ENCODE measurements around the gene KCNN1. TPM values are rescaled to one million over a fixed set of nuclear protein-coding genes. Genes with fewer than 3 reads are reported as not detected.

Gene KCNN1
- polyA plus RNA-seq, 1 donor from 2014 or later, result 9.9 TPM

DNA sequence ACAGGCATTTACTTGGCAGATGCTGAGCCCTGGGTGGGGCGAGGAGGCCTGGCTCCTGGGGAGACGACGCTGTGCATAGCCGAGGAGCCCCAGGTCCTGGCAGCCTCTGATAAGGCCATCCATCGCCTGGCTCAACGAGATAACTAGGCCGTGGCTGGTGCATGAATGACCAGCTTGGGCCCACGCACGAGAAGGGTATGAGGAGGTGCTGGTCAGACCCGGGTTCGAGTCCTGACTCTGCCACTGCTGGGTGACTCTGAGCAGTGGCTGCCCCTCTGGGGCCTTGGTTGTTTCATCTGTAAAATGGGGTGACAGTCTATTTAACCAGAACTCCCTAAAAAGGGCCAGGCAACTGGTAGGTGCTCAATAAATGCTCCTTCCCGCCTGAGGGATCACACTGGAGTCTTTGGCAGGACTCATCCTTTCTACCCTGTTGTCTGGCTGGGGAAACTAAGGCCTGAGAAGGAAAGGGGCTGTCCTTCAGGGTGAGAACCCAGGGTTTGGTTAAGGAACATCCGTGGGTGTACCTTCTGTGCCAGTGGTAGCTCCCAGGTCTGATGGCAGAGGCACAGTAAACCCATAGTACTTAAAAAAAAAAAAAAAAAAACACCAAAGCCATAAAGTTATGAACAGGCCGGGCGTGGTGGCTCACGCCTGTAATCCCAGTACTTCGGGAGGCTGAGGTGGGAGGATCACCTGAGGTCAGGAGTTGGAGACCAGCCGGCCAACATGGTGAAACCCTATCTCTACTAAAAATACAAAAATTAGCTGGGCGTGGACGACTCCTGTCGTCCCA lies 33.0 kb downstream of the KCNN1 start:
- Histone ChIP-seq H3K79me2 (replicated peaks; ENCODE audit: insufficient read depth, low read length) (no peaks in the 10 kb centered on the region), H3K9me2 (ENCODE audit: insufficient read depth, low read length) (no peaks in the 10 kb centered on the region), H3K27me3 (ENCODE audit: insufficient read depth, low read depth, low read length) (peaks cover 28% of the 10 kb centered on the region), H4K20me1 (ENCODE audit: insufficient read depth) (no peaks in the 10 kb centered on the region), H3K4me2 (ENCODE audit: low read length) (no peak overlapping the region), H3K9ac (ENCODE audit: low read length) (no peak overlapping the region), H3K36me3 (ENCODE audit: insufficient read depth, low read length) (no peaks in the 10 kb centered on the region), H2AFZ (ENCODE audit: low read depth, low read length) (no peak overlapping the region), H3K27ac (ENCODE audit: low read length) (no peak overlapping the region), H3F3A (ENCODE audit: insufficient read depth, low read length, poor library complexity, severe bottlenecking) (no peaks in the 10 kb centered on the region), H3K9me3 (ENCODE audit: low read length) (no peaks in the 10 kb centered on the region), H3K4me3 (ENCODE audit: low read length) (no peak overlapping the region)
- TF ChIP-seq EP300 (conservative IDR thresholded peaks at IDR 0.05; ENCODE audit: poor library complexity, severe bottlenecking) (no peak), EZH2 (IDR thresholded peaks at IDR 0.05; ENCODE audit: borderline replicate concordance, insufficient read depth, low read length, poor library complexity, severe bottlenecking) (no peak)

DNA sequence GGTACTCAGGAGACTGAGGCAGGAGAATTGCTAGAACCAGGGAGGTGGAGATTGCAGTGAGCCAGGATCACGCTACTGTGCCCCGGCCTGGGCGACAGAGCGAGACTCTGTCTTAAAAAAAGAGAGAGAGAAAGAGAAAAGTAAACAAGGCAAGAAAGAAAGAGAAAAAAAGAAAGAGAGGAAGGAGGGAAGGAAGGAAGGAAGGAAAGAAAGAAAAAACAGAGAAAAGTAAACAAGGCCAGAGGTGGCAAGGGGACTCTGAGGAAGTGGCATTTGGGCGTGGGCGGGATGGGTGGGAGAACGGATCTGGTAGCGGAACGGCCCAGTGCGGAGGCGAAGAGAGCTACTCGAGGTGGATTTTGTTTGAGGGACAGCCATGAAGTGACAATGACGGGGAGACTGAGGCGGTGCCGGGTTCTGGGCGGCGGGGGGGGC lies 33.6 kb downstream of the KCNN1 start:
- H3K36me3 ChIP-seq (ENCODE audit: insufficient read depth, low read length), result no peaks in the 10 kb centered on the region
- no peak overlapping the region for H3K27ac ChIP-seq (ENCODE audit: low read length)
- H3F3A ChIP-seq (ENCODE audit: insufficient read depth, low read length, poor library complexity, severe bottlenecking), result no peaks in the 10 kb centered on the region
- H3K79me2 ChIP-seq (replicated peaks; ENCODE audit: insufficient read depth, low read length), result no peaks in the 10 kb centered on the region
- TF ChIP-seq, protein P1, sequence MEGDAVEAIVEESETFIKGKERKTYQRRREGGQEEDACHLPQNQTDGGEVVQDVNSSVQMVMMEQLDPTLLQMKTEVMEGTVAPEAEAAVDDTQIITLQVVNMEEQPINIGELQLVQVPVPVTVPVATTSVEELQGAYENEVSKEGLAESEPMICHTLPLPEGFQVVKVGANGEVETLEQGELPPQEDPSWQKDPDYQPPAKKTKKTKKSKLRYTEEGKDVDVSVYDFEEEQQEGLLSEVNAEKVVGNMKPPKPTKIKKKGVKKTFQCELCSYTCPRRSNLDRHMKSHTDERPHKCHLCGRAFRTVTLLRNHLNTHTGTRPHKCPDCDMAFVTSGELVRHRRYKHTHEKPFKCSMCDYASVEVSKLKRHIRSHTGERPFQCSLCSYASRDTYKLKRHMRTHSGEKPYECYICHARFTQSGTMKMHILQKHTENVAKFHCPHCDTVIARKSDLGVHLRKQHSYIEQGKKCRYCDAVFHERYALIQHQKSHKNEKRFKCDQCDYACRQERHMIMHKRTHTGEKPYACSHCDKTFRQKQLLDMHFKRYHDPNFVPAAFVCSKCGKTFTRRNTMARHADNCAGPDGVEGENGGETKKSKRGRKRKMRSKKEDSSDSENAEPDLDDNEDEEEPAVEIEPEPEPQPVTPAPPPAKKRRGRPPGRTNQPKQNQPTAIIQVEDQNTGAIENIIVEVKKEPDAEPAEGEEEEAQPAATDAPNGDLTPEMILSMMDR (IDR thresholded peaks at IDR 0.05; ENCODE audit: poor library complexity, severe bottlenecking), result no peak
- TF ChIP-seq MXI1 (conservative IDR thresholded peaks at IDR 0.05; ENCODE audit: poor library complexity, severe bottlenecking), result no peak
- TF ChIP-seq, protein P2, sequence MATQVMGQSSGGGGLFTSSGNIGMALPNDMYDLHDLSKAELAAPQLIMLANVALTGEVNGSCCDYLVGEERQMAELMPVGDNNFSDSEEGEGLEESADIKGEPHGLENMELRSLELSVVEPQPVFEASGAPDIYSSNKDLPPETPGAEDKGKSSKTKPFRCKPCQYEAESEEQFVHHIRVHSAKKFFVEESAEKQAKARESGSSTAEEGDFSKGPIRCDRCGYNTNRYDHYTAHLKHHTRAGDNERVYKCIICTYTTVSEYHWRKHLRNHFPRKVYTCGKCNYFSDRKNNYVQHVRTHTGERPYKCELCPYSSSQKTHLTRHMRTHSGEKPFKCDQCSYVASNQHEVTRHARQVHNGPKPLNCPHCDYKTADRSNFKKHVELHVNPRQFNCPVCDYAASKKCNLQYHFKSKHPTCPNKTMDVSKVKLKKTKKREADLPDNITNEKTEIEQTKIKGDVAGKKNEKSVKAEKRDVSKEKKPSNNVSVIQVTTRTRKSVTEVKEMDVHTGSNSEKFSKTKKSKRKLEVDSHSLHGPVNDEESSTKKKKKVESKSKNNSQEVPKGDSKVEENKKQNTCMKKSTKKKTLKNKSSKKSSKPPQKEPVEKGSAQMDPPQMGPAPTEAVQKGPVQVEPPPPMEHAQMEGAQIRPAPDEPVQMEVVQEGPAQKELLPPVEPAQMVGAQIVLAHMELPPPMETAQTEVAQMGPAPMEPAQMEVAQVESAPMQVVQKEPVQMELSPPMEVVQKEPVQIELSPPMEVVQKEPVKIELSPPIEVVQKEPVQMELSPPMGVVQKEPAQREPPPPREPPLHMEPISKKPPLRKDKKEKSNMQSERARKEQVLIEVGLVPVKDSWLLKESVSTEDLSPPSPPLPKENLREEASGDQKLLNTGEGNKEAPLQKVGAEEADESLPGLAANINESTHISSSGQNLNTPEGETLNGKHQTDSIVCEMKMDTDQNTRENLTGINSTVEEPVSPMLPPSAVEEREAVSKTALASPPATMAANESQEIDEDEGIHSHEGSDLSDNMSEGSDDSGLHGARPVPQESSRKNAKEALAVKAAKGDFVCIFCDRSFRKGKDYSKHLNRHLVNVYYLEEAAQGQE (IDR thresholded peaks at IDR 0.05; ENCODE audit: borderline replicate concordance), result no peak
- no peak for TF ChIP-seq POLR2AphosphoS5 (IDR thresholded peaks at IDR 0.05)
- TF ChIP-seq SMC3 (conservative IDR thresholded peaks at IDR 0.05; ENCODE audit: poor library complexity), result no peak
- TF ChIP-seq EZH2 (IDR thresholded peaks at IDR 0.05; ENCODE audit: borderline replicate concordance, insufficient read depth, low read length, poor library complexity, severe bottlenecking), result no peak
- TF ChIP-seq TAF1 (IDR thresholded peaks at IDR 0.05; ENCODE audit: low read depth), result no peak
- TF ChIP-seq EP300 (conservative IDR thresholded peaks at IDR 0.05; ENCODE audit: poor library complexity, severe bottlenecking), result no peak
- no peak for TF ChIP-seq RAD21 (conservative IDR thresholded peaks at IDR 0.05)
- no peak overlapping the region for H3K9ac ChIP-seq (ENCODE audit: low read length)
- no peak overlapping the region for H3K4me2 ChIP-seq (ENCODE audit: low read length)
- H3K9me3 ChIP-seq (ENCODE audit: low read length), result no peaks in the 10 kb centered on the region
- H3K27me3 ChIP-seq (ENCODE audit: insufficient read depth, low read depth, low read length), result peaks cover 28% of the 10 kb centered on the region
- H3K9me2 ChIP-seq (ENCODE audit: insufficient read depth, low read length), result no peaks in the 10 kb centered on the region
- H3K4me3 ChIP-seq (ENCODE audit: low read length), result no peak overlapping the region
- H2AFZ ChIP-seq (ENCODE audit: low read depth, low read length), result no peak overlapping the region
- H4K20me1 ChIP-seq (ENCODE audit: insufficient read depth), result no peaks in the 10 kb centered on the region

Data from neural cell (in vitro differentiated cells).